ES-I3 (cell line): ENCODE results near the gene SEMA4G.
A peak's percentile ranks its signal among the peaks of the same experiment; 100 is the strongest.

Experiments
- H3K36me3 ChIP-seq: 2 replicates; pipeline ENCODE4 v1.6.1; 2013; ENCODE audit warnings: mild to moderate bottlenecking, low read length, control low read depth, moderate library complexity; ENCODE audit not compliant: insufficient read depth
- H3K4me1 ChIP-seq: 2 replicates; pipeline ENCODE4 v1.6.1; 2013; ENCODE audit warnings: mild to moderate bottlenecking, control low read depth, low read length; ENCODE audit not compliant: insufficient read depth
- H3K9ac ChIP-seq: 2 replicates; pipeline ENCODE4 v1.6.1; 2013; ENCODE audit warnings: low read depth, mild to moderate bottlenecking, low read length, moderate library complexity
- H3K9me3 ChIP-seq: 2 replicates; pipeline ENCODE4 v1.6.1; 2013; ENCODE audit warnings: mild to moderate bottlenecking, low read length, moderate library complexity; ENCODE audit not compliant: control insufficient read depth, insufficient read depth

The SEMA4G gene

GRCh38 chr10:101014230-101014884 lies 45.1 kb downstream of the SEMA4G start:
- Histone ChIP-seq H3K36me3 (no peaks in the 10 kb centered on the region), H3K4me1 (no peaks in the 10 kb centered on the region; the same call in 1 of the 2 replicates), H3K9me3 (no peaks in the 10 kb centered on the region), H3K9ac (no peak overlapping the region)

- H3K9me3 ChIP-seq: no peaks in the 10 kb centered on the region
- no peak overlapping the region for H3K9ac ChIP-seq
- H3K4me1 ChIP-seq: no peaks in the 10 kb centered on the region; the same call in 1 of the 2 replicates
- H3K36me3 ChIP-seq: no peaks in the 10 kb centered on the region
Measured at GRCh38 chr10:101014966-101015581, 45.8 kb downstream of the SEMA4G start.

DNA sequence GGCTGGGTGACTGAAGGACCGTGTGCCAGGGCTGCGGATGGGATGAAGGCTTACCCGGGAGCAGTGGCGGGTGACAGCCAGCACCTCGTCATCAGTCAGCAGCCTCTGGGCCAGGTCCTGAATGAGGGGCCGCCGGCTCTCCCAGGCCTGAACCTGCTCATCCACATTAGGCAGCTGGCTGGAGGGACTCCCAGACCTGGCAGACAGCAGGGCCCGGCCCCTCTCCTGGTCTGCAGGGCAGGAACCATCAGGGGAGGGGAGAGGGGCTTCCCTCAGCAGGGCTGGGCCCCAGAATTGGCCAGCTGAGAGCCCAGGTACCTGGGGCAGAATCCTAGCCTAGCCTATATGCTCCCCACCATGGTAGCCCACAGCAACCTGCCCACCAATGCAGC lies 46.3 kb downstream of the SEMA4G start:
- H3K9ac ChIP-seq: no peak overlapping the region
- no peaks in the 10 kb centered on the region; the same call in 1 of the 2 replicates for H3K4me1 ChIP-seq
- H3K9me3 ChIP-seq: no peaks in the 10 kb centered on the region
- H3K36me3 ChIP-seq: no peaks in the 10 kb centered on the region

DNA sequence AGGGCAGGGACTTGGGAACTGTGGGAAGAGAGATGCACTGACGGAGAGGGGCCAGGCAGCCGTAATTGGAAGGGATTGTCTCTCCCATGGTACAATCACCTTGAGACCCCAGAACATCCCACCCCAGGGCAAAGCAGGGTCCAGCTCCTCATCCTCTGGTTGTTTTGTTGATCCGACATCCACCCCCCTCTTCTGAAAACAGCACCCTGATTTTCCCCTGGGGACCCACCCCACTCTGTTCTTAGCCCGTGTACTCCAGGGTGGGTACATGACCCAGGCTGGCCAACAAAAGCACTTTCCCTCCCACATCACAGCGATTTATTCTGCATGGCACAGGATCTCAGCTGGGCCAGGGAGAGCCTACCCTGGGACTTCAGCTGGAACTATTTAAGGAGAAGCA lies 47.5 kb downstream of the SEMA4G start:
- Histone ChIP-seq H3K36me3 (no peaks in the 10 kb centered on the region), H3K9me3 (no peaks in the 10 kb centered on the region), H3K4me1 (no peaks in the 10 kb centered on the region; the same call in 1 of the 2 replicates), H3K9ac (no peak overlapping the region)

DNA sequence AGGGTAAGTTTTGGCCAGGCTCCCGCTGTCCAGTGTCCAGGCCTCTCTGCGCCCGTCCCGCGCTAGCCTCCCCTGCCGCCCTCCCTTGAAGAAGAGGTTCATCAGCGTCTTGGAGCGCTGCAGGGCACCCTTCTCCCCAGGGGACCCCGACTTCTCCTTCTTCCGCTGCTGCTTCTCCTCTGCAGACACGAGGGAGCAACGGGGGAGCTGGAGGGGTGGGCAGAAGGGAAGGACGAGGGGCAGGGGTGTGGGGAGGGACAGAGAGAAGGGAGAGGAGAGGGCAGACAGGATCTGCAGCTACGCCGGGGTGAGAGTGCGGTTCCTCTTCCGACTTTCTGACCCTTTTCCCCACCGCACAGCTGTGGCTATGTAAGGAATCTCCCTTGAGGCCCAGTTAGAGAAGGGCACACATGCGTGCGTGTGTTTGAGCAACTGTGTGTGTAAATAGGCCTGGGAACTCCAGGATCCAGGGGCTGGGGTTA lies 48.9 kb downstream of the SEMA4G start:
- Histone ChIP-seq H3K4me1 (no peaks in the 10 kb centered on the region; the same call in 1 of the 2 replicates), H3K9me3 (no peaks in the 10 kb centered on the region), H3K9ac (peak overlapping the region; percentile 32; the same call in 1 of the 2 replicates), H3K36me3 (no peaks in the 10 kb centered on the region)

DNA sequence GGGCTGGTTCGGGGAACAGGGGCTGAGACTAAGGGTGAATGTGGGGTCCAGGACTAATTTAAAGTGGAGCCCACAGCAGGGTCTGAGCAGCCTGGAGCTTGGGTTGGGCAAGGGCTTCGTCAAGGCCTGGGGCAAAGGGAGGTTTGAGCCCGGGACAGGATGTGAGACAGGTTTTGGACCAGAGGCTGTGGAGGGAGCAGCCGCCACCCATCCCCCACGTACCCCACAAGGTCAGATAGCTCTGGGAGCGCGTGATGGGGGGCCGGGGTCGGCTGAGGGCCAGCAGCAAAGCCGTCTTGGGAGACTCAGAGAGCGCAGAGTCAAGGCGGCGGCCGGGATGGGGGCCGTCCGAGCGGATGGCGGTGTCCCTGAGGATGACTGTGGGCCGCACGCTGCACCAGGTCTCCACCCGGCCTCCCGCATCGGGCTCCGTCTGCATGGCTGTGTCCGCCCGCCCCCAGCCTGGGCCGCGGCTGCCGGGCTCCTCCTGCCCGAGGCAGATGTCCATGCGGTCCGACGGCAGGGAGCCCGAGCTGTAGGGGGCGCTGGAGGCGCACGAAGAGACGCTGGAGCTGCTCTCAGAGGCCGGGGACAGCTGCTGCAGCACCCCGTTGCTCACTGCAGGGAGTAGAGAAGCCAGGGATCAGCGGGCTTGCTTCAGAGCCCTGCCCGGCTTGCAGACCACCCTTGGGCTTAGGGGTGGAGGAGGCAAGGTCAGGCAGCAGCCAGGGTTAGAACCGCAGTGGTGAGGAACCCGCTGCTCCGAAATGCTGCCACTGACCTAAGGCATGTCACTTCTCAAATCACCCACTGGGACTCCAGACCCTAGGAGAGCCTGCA lies 49.5 kb downstream of the SEMA4G start:
- H3K9ac ChIP-seq: peak overlapping the region; percentile 32; the same call in 1 of the 2 replicates
- H3K9me3 ChIP-seq: no peaks in the 10 kb centered on the region

More for the DNA sequence above, 49.5 kb downstream of the SEMA4G start:
- no peaks in the 10 kb centered on the region; the same call in 1 of the 2 replicates for H3K4me1 ChIP-seq
- H3K36me3 ChIP-seq: no peaks in the 10 kb centered on the region
